Smooth muscle cell (in vitro differentiated cells): ENCODE results near the gene SHBG. TPM values are rescaled to one million over a fixed set of nuclear protein-coding genes. Genes with fewer than 3 reads are reported as not detected.

Source experiments
- DNase-seq: peaks from one replicate; lab custom pipeline; 2025; ENCODE audit not compliant: unreplicated experiment; lab: John Stamatoyannopoulos, UW
- H2AFZ ChIP-seq: fragments of 200-600 bp; sonication (generic); 2 replicates; pipeline ENCODE4 v1.6.0; 2016; ENCODE audit warnings: antibody characterized with exemption, low read depth, mild to moderate bottlenecking
- H3F3A ChIP-seq: fragments of 200-600 bp; sonication (generic); 2 replicates; pipeline ENCODE4 v1.6.0; 2017; ENCODE audit warnings: antibody characterized with exemption, low read depth
- H3K27ac ChIP-seq: fragments of 200-600 bp; sonication (generic); 2 replicates; pipeline ENCODE4 v1.5.1; 2016; ENCODE audit warnings: low read depth, mild to moderate bottlenecking
- H3K27me3 ChIP-seq: fragments of 200-600 bp; sonication (generic); 2 replicates; pipeline ENCODE4 v1.6.1; 2016; ENCODE audit warnings: low read depth, mild to moderate bottlenecking
- H3K36me3 ChIP-seq: fragments of 200-600 bp; sonication (generic); 2 replicates; pipeline ENCODE4 v1.5.1; 2016; ENCODE audit warnings: low read depth
- H3K4me1 ChIP-seq: fragments of 200-600 bp; sonication (generic); 2 replicates; pipeline ENCODE4 v1.5.1; 2016; ENCODE audit warnings: low read depth
- H3K4me2 ChIP-seq: fragments of 200-600 bp; sonication (generic); 2 replicates; pipeline ENCODE4 v1.6.0; 2016; ENCODE audit warnings: mild to moderate bottlenecking
- H3K4me3 ChIP-seq: fragments of 200-600 bp; sonication (generic); 2 replicates; pipeline ENCODE4 v1.5.1; 2016; ENCODE audit warnings: mild to moderate bottlenecking
- H3K79me2 ChIP-seq: fragments of 200-600 bp; sonication (generic); 2 replicates; pipeline ENCODE4 v1.6.0; 2016; ENCODE audit warnings: low read depth, mild to moderate bottlenecking
- H3K9ac ChIP-seq: fragments of 200-600 bp; sonication (generic); 2 replicates; pipeline ENCODE4 v1.6.0; 2016; ENCODE audit warnings: low read depth
- H3K9me3 ChIP-seq: fragments of 200-600 bp; sonication (generic); replicated peaks from 2 replicates; pipeline ENCODE4 v1.5.1; 2016; ENCODE audit warnings: low read depth
- H4K20me1 ChIP-seq: fragments of 200-600 bp; sonication (generic); 2 replicates; pipeline ENCODE4 v1.6.0; 2016; ENCODE audit warnings: low read depth
- WGBS: methylation state at CpG from one replicate; pipeline ENCODE4 v1.1.7; 2016; ENCODE audit warnings: low lambda C conversion rate; 5-methylcytosine and 5-hydroxymethylcytosine counted together
- polyA plus RNA-seq: library from polyadenylated mRNA; unstranded; fragments of >200 nt; fragmentation: Nextera tagmentation; extraction: Ambion mirVana; gene quantifications from 2 replicates; pipeline ENCODE4 v1.2.1, GENCODE V29; 2016
- total RNA-seq: library from RNA; depleted of rRNA; stranded (reverse); fragments of >200 nt; gene quantifications from 2 replicates; pipeline ENCODE4 v1.2.3, GENCODE V29; 2014
- TF ChIP-seq, protein P1 (sequence below): fragments of 200-600 bp; sonication (generic); IDR thresholded peaks from 2 replicates; pipeline ENCODE4 v1.5.1; 2017; ENCODE audit warnings: borderline replicate concordance, mild to moderate bottlenecking, antibody characterized with exemption; ENCODE audit not compliant: insufficient read depth, poor library complexity, severe bottlenecking

The SHBG gene
- total and polyA plus RNA-seq, 2 experiments from 2014 or later: 0.88 TPM; not detected in 1

DNA sequence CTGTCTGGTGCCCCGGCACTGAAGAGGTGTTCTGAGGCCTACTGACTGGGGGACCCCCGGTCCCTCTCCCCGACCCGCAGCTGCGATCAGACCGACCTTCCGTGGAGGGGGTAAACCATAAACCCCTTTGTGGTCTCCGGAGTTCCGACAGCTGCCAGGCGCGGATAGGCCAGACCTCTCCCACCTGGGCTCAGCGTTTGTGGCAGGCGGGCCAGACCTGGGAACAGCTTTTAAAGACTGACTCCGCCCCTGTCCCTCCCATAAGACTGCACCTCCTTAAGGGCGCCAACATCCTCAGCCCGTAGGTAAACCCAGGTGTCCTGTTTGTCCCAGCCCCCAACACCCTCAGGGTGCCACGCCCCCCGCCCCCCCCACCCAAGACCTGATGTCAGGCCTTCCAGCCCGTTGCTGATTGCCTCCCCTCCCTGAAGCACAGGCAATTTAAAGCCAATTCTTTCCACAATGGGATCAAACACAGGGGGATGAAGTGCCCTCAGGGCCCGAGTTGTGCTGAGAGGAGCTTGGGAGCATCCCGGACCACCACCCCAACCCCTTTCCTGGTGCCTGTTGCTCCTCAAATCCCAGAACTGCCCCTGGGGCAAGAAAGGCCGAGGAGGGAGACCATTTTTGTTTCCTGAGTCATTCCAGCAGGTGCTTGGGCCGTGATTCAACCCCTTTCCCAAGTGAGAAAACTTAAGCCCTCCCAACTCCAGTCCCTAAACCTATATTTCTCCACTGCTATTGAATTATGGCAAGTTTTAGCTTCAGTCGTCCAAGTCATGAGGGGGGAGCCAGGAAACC is 39.8 kb upstream of the SHBG start, which contains the start of gene SOX15:
Gene SOX15, minus strand, starts transcription at position 204 of the 801 bp plus-strand sequence. CDS start 418 bp downstream, outside the sequence.
- H3K4me3 ChIP-seq: peak within 1 kb of the TSS; percentile 38
- H3K4me1 ChIP-seq: peaks cover 23% of the 10 kb centered on the region
- no peaks in the 10 kb centered on the region for H3K27me3 ChIP-seq
- H2AFZ ChIP-seq: no peak within 1 kb of the TSS
- H3K9me3 ChIP-seq: no peaks in the 10 kb centered on the region
- H3F3A ChIP-seq: peaks cover 5% of the 10 kb centered on the region
- WGBS: 46% methylated on average over 21 of the region's 24 CpGs
- peak within 1 kb of the TSS; percentile 96 for H3K27ac ChIP-seq
- TF ChIP-seq, protein P1, sequence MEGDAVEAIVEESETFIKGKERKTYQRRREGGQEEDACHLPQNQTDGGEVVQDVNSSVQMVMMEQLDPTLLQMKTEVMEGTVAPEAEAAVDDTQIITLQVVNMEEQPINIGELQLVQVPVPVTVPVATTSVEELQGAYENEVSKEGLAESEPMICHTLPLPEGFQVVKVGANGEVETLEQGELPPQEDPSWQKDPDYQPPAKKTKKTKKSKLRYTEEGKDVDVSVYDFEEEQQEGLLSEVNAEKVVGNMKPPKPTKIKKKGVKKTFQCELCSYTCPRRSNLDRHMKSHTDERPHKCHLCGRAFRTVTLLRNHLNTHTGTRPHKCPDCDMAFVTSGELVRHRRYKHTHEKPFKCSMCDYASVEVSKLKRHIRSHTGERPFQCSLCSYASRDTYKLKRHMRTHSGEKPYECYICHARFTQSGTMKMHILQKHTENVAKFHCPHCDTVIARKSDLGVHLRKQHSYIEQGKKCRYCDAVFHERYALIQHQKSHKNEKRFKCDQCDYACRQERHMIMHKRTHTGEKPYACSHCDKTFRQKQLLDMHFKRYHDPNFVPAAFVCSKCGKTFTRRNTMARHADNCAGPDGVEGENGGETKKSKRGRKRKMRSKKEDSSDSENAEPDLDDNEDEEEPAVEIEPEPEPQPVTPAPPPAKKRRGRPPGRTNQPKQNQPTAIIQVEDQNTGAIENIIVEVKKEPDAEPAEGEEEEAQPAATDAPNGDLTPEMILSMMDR: no peak
- H3K9ac ChIP-seq: peak within 1 kb of the TSS; percentile 60
- peak within 1 kb of the TSS; percentile 77 for H3K4me2 ChIP-seq
- DNase-seq: no peak
- peaks cover 9% of the 10 kb centered on the region for H4K20me1 ChIP-seq
- peaks cover 6% of the 10 kb centered on the region for H3K79me2 ChIP-seq
- H3K36me3 ChIP-seq: peaks cover 10% of the 10 kb centered on the region

DNA sequence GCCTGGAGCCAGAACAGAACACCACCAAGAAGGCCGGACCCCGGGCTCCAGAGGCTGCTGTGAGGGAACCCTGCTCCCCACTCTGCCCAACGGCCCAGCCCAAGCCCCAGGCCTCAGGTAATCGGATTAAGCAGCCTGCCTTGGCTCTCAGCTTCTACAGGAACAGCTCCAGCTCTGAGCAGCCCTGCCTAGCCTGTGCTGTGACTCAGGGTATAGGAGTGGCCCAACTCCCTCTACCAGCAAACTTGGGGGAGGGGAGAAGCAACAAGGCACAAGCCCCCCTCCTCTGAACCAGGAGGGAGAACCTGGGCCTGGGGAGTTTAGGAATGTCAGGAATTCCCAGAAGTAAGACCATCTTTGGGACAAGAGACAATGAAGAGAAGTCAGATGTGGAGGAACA is 39.2 kb upstream of the SHBG start:
- Histone ChIP-seq H3K9ac (peak overlapping the region; percentile 60), H3K4me3 (no peak overlapping the region), H2AFZ (no peak overlapping the region), H4K20me1 (peaks cover 9% of the 10 kb centered on the region), H3K27me3 (no peaks in the 10 kb centered on the region), H3K9me3 (no peaks in the 10 kb centered on the region), H3K79me2 (no peaks in the 10 kb centered on the region), H3K4me1 (peaks cover 23% of the 10 kb centered on the region), H3F3A (peaks cover 5% of the 10 kb centered on the region), H3K4me2 (peak overlapping the region; percentile 54), H3K27ac (peak overlapping the region; percentile 96), H3K36me3 (peaks cover 10% of the 10 kb centered on the region)
- TF ChIP-seq, protein P1: no peak
- WGBS: 44% methylated on average over 4 of the region's 4 CpGs
- no peak for DNase-seq

DNA sequence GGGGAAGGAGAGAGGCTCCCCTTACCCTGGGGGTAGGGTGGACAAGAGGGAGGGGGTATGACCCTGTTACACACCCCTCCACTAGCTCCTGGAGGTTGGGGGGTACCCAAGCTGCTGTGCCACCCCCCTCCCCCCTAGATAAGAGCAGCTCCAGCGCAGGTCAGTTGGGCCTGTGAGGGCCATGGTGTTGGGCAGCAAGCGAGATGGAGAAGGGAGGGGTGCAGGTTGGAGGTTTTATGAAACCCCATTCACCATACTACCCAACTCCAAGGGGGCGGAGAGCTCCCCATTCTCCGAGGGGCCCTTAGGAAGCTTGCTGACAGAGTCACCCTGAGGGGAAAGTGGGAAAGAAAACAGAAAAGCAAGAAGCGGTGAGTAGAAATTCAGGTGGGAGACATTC is 38.3 kb upstream of the SHBG start:
- Histone ChIP-seq H3K27me3 (no peaks in the 10 kb centered on the region), H3K4me1 (peaks cover 23% of the 10 kb centered on the region), H3F3A (peaks cover 1% of the 10 kb centered on the region), H3K4me3 (no peak overlapping the region), H4K20me1 (peaks cover 9% of the 10 kb centered on the region), H3K4me2 (no peak overlapping the region), H3K79me2 (no peaks in the 10 kb centered on the region), H3K9ac (no peak overlapping the region), H3K27ac (peak overlapping the region; percentile 96), H2AFZ (no peak overlapping the region), H3K36me3 (peaks cover 10% of the 10 kb centered on the region), H3K9me3 (no peaks in the 10 kb centered on the region)
- WGBS: 95% methylated on average over 5 of the region's 5 CpGs
- DNase-seq: no peak
- TF ChIP-seq, protein P1: no peak
